Activated CD4-positive, alpha-beta memory T cell treated with anti-CD3 and anti-CD28 coated beads for 36 hours (primary cell): Measurements from ENCODE around the gene DNAJC11. TPM values are rescaled to one million over a fixed set of nuclear protein-coding genes. Genes with fewer than 3 reads are reported as not detected.

ENCODE experiments used
- CTCF ChIA-PET: fragments of 350-600 bp; sonication (Branson Sonifier 250); formaldehyde crosslinking; loops from one replicate; lab custom pipeline; 2021; ENCODE audit warnings: antibody characterized with exemption, inconsistent platforms; lab: Charles Lee
- POLR2A ChIA-PET: fragments of 350-600 bp; sonication (Branson Sonifier 250); formaldehyde crosslinking; loops from one replicate; lab custom pipeline; 2021; ENCODE audit warnings: antibody characterized with exemption; lab: Charles Lee
- DNase-seq: peaks from one replicate; pipeline ENCODE4 v3.0.0-alpha.2; 2020
- H3K27ac Mint-ChIP-seq: one replicate; pipeline ENCODE4 v1.8.0; 2021; ENCODE audit warnings: mixed read lengths
- H3K27me3 Mint-ChIP-seq: one replicate; pipeline ENCODE4 v1.8.0; 2021; ENCODE audit warnings: mixed read lengths
- H3K36me3 Mint-ChIP-seq: one replicate; pipeline ENCODE4 v1.8.0; 2021; ENCODE audit warnings: mixed read lengths
- H3K4me1 Mint-ChIP-seq: one replicate; pipeline ENCODE4 v1.8.0; 2021; ENCODE audit warnings: low read depth, mixed read lengths
- H3K4me3 Mint-ChIP-seq: one replicate; pipeline ENCODE4 v1.8.0; 2021; ENCODE audit warnings: mild to moderate bottlenecking, mixed read lengths
- H3K9me3 Mint-ChIP-seq: one replicate; pipeline ENCODE4 v1.8.0; 2021; ENCODE audit warnings: mixed read lengths
- intact Hi-C: fragments of 100-400 bp; cut with micrococcal nuclease; formaldehyde crosslinking; loops from one replicate; pipeline ENCODE4 v1.15.1; 2023
- total RNA-seq, 2 experiments: library from RNA; stranded (reverse); gene quantifications; one replicate each; pipeline ENCODE4 v1.2.3, GENCODE V29; 2021

The DNAJC11 gene
- total RNA-seq, 2 experiments from 2014 or later, result 35.5 to 38.3 TPM

DNA sequence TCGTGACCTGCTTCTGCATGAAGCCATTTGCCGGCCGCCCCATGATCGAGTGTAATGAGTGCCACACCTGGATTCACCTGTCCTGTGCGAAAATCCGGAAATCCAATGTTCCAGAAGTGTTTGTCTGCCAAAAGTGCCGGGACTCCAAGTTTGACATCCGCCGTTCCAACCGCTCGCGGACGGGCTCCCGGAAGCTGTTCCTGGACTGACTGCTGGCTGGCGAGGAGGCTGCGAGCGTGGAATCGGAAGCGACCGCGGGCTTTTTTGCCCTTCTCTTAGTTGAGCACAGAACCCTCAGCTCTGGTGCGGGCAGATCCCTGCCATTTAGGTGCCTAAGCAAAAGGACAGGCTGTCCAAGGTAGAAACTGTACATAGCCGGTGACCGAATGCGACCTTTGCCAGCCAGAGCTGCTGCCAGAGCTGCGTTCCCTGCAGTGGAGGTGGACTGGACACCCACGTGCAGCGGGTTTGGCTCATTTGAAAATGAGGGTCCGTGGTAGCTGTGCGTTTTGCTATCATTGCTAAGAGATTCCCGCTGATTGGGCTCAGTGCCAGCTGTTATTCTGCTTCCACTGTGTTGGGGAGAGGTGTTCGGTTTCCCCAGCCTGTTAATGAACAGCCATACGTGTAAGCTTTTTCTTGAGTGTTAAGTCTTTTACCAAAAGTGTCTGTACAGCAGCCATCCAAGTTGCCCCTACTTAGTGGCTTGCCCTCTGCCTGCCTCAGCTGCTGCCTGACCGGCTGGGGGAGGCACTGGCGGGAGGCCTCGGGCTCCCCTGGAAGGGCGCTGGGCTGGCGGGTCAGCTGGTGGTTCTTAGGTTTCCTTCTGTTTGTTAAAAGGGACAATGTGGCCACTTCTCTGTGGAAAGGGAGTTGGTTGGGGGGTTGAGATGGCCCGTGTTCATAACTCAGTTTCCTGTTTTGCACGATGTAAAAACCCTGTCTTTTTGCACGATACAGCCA, 79.9 kb downstream of the DNAJC11 start:
- H3K36me3 Mint-ChIP-seq, result peaks cover 30% of the 10 kb centered on the region
- ChIA-PET CTCF (interaction anchor here (0.7 kb wide), 1 partner anchor 24 kb away, joined by 3 read pairs; no protein-coding TSS in a partner anchor), POLR2A (interaction anchor here (0.9 kb wide), 2 partner anchors 16 to 19 kb away, joined by 3 read pairs; partner anchors contain the start of gene KLHL21)
- DNase-seq, result no peak
- H3K9me3 Mint-ChIP-seq, result no peaks in the 10 kb centered on the region
- H3K27me3 Mint-ChIP-seq, result no peaks in the 10 kb centered on the region
- H3K27ac Mint-ChIP-seq, result no peak overlapping the region
- intact Hi-C loops, result no loop called here
- H3K4me1 Mint-ChIP-seq, result peaks cover 15% of the 10 kb centered on the region
- H3K4me3 Mint-ChIP-seq, result no peak overlapping the region

DNA sequence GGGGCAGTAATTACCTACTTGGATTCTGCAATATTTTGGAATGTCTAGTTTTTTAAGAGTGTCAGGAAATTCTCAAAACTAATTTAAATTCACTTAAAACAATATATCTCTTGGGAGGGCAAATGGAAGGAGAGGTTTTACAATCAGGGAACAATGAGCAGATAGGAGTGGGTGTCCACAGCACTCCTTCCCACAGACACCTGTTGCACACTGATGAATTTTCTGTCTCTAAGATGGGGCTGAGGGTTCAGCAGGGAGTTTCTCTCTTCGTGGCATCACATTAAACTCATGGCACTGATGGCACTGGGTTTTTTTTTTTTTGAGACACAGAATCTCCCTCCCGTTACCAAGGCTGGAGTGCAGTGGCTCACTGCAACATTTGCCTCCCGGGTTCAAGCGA, 82.6 kb downstream of the DNAJC11 start:
- no peaks in the 10 kb centered on the region for H3K9me3 Mint-ChIP-seq
- peaks cover 10% of the 10 kb centered on the region for H3K4me1 Mint-ChIP-seq
- intact Hi-C loops, result no loop called here
- no peak for DNase-seq
- H3K27ac Mint-ChIP-seq, result no peak overlapping the region
- POLR2A ChIA-PET, result no interaction called here
- CTCF ChIA-PET, result interaction anchor here (0.6 kb wide), 1 partner anchor 180 kb away, joined by 3 read pairs; no protein-coding TSS in a partner anchor
- peaks cover 28% of the 10 kb centered on the region for H3K36me3 Mint-ChIP-seq
- no peaks in the 10 kb centered on the region for H3K27me3 Mint-ChIP-seq
- no peak overlapping the region for H3K4me3 Mint-ChIP-seq

DNA sequence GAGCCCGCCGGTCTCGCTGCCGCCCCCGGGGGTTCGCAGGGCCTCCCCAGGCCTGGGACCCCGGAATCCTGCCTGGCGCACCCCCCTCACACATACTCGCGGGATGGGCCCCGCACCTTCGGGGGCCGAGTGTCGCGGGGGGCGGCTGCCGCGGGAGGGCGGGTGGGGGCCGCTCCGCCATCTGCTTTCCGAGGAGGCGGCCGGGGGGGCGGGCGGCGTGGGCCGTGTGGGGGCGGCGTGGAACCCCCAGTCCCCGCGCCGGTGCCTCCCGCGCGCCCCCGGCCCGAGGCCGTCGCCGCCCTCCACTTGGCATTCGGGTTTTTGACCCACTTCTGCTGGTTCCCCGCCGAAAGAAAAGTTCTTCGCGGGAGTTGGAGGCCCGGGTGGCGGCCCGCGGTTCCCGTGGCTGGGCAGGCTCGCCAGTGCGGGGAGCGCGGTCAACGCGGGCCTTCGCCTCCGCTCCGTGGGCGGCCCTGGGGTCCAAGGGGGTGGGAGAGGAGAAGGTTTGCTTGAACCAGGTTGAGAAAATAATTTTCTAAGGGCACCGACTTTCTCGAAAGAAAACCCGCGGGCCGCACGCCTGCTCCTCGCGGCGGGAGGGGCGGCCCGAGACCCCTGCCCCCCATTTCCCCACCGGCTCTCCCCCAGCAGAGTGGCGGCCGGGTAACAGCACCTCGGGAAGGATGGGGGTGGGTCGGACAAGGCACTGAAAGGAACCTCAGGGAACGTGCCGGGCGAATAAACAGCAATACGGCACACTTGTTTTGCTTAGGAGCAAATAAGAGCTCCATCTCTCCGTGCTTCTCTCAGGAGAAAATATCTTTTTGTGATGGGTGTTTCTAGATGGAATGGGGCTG, 86.5 kb downstream of the DNAJC11 start:
- CTCF ChIA-PET, result interaction anchor here (1.0 kb wide), 1 partner anchor 61 kb away, joined by 3 read pairs; the partner anchor contains the start of gene NOL9
- no peak for DNase-seq
- POLR2A ChIA-PET, result interaction anchor here (0.7 to 1.4 kb wide), 2 partner anchors 13 to 15 kb away, joined by 3 read pairs; no protein-coding TSS in a partner anchor
- Mint-ChIP-seq H3K4me1 (peaks cover 23% of the 10 kb centered on the region), H3K9me3 (no peaks in the 10 kb centered on the region), H3K36me3 (peaks cover 15% of the 10 kb centered on the region), H3K27me3 (no peaks in the 10 kb centered on the region), H3K27ac (peak overlapping the region; percentile 67), H3K4me3 (peak overlapping the region; percentile 72)
- intact Hi-C loops, result no loop called here

DNA sequence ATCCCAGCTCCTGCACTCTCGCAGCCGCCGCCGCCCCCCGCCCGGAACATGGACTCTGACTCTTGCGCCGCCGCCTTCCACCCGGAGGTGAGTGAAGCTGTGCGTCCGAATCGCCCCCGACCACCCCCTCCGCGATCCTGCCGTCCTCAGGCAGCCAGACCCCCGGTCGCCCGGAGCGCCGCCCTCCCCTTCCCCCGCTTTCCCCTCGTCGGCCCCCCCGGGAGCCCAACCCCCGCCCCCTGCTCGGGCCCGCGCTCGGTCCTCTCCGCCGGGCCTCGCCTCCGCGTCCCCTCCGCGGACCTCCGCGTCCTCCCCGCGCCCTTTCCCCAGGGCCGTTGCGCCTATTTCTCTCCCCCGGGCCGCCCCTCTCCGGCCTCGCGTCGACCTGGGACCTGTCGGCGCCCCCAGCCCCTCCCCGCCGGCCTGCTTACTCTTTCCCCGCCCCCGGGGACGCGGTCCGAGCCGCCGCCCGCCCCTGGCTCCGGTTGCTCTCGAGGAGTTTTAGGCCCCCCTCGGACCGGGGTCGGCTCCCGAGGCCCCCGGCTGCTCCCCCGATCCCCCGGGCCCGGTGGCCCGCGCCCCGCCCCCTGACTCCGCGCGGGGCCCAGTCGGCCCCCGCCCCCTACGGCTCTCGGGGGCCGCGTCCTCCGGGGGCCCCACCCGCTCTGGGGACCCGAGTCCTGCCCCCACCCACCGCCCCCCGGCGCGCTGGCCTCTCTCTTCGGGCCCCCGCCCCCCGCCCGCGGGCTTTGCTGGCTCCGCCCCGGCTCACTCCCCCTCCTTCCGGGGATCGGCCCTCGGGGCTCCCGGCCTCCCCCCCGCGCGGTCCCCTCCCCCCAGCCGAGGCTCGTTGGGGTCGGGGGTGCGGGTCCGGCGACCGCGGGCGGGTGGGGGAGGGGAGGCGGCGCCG, 87.3 kb downstream of the DNAJC11 start:
- DNase-seq, result peak; percentile 68
- Mint-ChIP-seq H3K27ac (peak overlapping the region; percentile 18), H3K27me3 (no peaks in the 10 kb centered on the region), H3K9me3 (no peaks in the 10 kb centered on the region), H3K4me1 (peaks cover 23% of the 10 kb centered on the region), H3K36me3 (peaks cover 6% of the 10 kb centered on the region), H3K4me3 (peak overlapping the region; percentile 70)
- ChIA-PET CTCF (interaction anchor here (1.2 kb wide), 1 partner anchor 12 kb away, joined by 3 read pairs; the partner anchor contains the start of gene KLHL21), POLR2A (interaction anchor here (1.3 kb wide), 1 partner anchor 12 kb away, joined by 7 read pairs; the partner anchor contains the start of gene KLHL21)
- intact Hi-C loops, result no loop called here

DNA sequence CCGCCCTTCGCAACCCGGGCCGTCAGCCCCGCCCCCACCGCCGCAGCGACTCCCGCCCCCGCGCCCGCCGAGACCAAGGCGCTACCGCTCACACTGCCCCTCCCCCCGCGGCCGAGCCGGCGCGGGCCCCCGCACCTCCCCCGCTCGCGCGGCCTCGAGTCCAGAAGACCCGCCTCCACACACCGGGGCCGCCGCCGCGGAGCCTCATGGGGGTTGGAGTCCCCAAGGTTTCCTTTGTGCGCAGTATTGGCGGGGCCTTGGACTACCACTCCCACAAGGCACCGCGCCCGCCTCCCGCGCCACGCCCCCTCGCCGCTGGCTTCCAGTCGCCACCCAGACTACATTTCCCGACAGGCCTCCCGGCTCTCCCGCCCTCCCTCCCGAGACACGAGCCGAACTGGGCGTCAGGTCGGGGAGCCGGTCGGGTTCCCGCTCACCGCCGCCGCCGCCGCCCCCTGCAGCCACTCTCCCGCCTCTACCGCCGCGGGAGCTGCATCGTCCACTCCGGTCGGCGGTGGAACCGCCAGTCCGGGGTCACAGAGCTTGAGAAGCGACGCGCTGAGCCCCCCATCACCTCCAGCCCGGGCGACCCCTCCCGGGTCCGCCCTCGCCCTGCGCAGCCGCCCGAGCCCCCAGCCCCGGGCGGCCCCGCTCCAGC, 88.1 kb downstream of the DNAJC11 start, which contains the start of gene PHF13:
Gene PHF13, plus strand, starts transcription at position 371 of the 658 bp plus-strand sequence. CDS start 336 bp downstream, outside the sequence.
- intact Hi-C loops, result loop anchor here (1.0 to 2.0 kb wide), 5 partner anchors 10 to 172 kb away; partner anchors contain the start of genes CAMTA1 and ZBTB48
- Mint-ChIP-seq H3K4me3 (peak within 1 kb of the TSS; percentile 83), H3K36me3 (peaks cover 6% of the 10 kb centered on the region), H3K4me1 (peaks cover 23% of the 10 kb centered on the region), H3K9me3 (no peaks in the 10 kb centered on the region), H3K27ac (peak within 1 kb of the TSS; percentile 74), H3K27me3 (no peaks in the 10 kb centered on the region)
- ChIA-PET POLR2A (interaction anchor here (0.6 to 1.3 kb wide), 2 partner anchors 9 to 11 kb away, joined by 3 to 7 read pairs; partner anchors contain the start of gene KLHL21), CTCF (interaction anchor here (1.2 kb wide), 1 partner anchor 11 kb away, joined by 3 read pairs; the partner anchor contains the start of gene KLHL21)
- DNase-seq, result peak; percentile 100

DNA sequence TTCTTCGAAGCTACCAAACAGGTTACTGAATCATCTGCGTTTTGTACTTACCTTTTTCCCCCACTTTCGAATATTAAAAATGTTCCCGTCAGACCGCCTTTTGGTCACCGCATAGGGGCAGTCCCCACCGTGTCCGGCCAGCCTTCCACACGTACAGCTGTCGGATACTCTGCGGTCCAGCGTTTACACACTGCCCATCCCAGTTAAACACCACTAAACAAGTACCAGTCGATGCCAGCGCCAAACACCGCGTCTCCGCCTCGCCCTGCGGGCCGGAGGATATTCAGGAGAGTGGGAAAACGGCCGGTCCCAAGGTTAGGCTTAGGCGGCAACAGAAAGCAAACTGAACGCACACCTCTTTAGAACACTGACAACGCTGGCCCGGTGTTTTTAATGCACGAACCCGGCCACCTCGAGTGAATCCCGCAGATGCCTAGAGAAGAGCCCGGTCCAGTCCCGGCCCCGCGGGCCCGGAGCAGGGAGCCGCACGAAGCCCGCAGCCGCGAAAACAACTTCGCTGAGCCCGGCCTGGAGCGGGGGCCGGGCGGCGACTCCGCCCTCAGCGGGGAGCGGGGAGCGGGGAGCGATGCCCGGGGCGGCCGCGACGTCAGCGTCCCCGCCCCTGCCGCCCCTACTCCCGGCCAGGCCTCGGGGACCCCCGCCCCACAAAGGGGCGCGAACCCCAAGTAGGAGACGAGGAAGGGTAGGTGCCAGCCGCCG, 88.8 kb downstream of the DNAJC11 start:
- no peak for DNase-seq
- CTCF ChIA-PET, result interaction anchor here (0.9 to 1.7 kb wide), 4 partner anchors 10 to 58 kb away, joined by 4 to 7 read pairs (median 4); partner anchors contain the start of genes NOL9 and TAS1R1
- Mint-ChIP-seq H3K36me3 (peaks cover 5% of the 10 kb centered on the region), H3K4me1 (peaks cover 23% of the 10 kb centered on the region), H3K27ac (peak overlapping the region; percentile 74), H3K4me3 (peak overlapping the region; percentile 83), H3K27me3 (no peaks in the 10 kb centered on the region), H3K9me3 (no peaks in the 10 kb centered on the region)
- intact Hi-C loops, result loop anchor here (1.0 to 2.0 kb wide), 5 partner anchors 10 to 172 kb away; partner anchors contain the start of genes CAMTA1 and ZBTB48
- POLR2A ChIA-PET, result interaction anchor here (1.3 to 1.7 kb wide), 2 partner anchors 10 to 11 kb away, joined by 7 to 26 read pairs; partner anchors contain the start of gene KLHL21

DNA sequence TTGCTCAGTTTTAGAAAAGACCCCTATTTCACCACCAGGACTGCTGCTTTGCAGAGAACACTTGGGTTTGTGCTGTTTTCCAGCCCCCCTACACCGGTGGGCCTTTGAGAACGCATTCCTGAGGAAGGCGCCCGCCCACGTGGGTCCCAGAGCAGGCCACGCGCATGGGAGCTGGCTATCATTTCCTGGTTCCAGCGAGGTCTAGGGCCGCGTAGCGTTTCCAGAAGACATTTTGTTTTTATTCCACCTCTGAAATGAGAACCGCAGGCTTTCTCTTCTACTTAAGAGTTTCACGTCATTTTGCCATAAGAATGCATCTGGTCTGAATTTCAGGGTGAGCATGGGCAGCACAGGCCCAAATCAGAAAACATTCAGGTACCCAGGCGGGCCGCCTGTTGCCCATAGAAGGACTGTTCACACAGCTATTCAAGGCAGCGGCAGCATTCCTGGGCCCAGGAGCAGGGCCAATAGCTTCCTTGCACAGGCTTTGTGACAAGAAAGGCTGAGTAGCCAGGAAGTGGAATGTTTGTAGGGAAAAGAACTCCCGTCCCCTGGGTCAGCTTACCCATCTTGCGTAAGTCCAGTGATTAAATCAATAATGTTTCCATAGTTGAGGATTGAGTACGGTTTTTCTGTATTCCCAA, 97.6 kb downstream of the DNAJC11 start:
- Mint-ChIP-seq H3K27ac (peak overlapping the region; percentile 97), H3K36me3 (peaks cover 20% of the 10 kb centered on the region), H3K27me3 (no peaks in the 10 kb centered on the region), H3K9me3 (no peaks in the 10 kb centered on the region), H3K4me3 (peak overlapping the region; percentile 75), H3K4me1 (peaks cover 15% of the 10 kb centered on the region)
- ChIA-PET CTCF (interaction anchor here (0.7 to 1.6 kb wide), 7 partner anchors 8 to 466 kb away, joined by 3 to 6 read pairs (median 3); partner anchors contain the start of genes NOL9, TAS1R1 and THAP3), POLR2A (interaction anchor here (0.7 to 3.8 kb wide), 10 partner anchors 8 to 181 kb away, joined by 3 to 26 read pairs (median 4); partner anchors contain the start of genes CAMTA1, DNAJC11, NOL9 and PHF13)
- peak; percentile 50 for DNase-seq
- intact Hi-C loops, result loop anchor here (1.0 to 5.0 kb wide), 6 partner anchors 9 to 612 kb away; partner anchors contain the start of genes DNAJC11, NPHP4 and PHF13

DNA sequence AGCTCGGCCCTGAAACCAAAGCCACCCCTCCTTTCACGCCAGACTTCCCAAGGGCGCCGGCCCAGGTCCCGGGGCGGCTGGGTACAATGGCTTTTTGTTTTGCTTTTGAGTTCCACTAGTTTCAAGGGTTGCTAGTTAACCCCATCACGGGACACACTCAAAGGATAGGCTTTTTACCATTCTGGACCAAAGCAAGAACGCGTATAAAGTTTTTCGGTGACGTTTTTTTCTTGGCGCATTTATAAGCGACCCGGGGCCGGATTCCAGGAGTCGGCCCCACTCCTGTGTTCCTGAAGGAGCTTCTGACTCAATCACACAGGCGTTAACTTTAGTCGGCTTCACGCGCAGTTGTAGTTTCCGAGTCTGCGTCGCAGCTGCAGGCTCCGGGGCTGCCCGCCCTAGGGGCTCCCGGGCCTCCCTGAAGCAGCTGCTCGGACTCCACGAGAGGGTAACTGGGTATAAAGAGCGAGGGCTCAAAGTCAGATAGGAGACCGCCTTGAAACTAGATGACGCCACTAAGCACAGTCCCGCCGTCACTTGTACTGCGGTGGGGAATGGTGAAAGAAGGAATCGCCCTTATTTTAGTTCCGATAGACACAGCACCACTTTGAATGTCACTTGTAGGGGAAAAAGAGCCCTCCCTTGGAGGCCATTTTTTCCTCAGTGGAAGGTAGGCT, 98.2 kb downstream of the DNAJC11 start:
- intact Hi-C loops, result loop anchor here (1.0 to 5.0 kb wide), 6 partner anchors 10 to 611 kb away; partner anchors contain the start of genes DNAJC11, NPHP4 and PHF13
- peaks cover 25% of the 10 kb centered on the region for H3K36me3 Mint-ChIP-seq

More for the DNA sequence above, 98.2 kb downstream of the DNAJC11 start:
- Mint-ChIP-seq H3K9me3 (no peaks in the 10 kb centered on the region), H3K27me3 (no peaks in the 10 kb centered on the region), H3K27ac (peak overlapping the region; percentile 97), H3K4me1 (peaks cover 20% of the 10 kb centered on the region), H3K4me3 (peak overlapping the region; percentile 75)
- ChIA-PET CTCF (interaction anchor here (0.9 to 1.7 kb wide), 4 partner anchors 9 to 467 kb away, joined by 3 to 4 read pairs (median 3); partner anchors contain the start of gene PHF13), POLR2A (interaction anchor here (0.7 to 3.8 kb wide), 10 partner anchors 9 to 182 kb away, joined by 3 to 26 read pairs (median 6); partner anchors contain the start of genes CAMTA1, DNAJC11, NOL9 and PHF13)
- DNase-seq, result peak; percentile 71
